ENCODE data around the gene LENG8.

The LENG8 gene

DNA sequence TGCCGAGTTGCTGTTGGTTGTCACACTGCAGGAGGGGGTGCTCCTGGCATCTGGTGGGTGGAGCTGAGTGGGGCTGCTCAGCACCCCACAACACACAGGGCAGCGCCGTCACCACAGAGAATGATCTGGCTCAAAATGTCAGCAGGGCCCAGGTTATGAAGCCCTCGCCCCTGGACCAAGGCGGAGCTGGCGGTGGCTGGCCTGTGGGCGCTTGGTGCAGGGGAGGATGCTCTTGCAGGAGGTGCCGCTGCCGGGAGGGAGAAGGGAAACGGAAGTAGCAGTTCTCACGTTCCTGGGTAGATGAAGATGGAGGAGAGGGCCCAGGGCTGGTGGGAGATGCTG, 14.2 kb upstream of the LENG8 start:
- Histone ChIP-seq H3K27ac (replicated peaks) (no peak overlapping the region), H3K4me3 (replicated peaks; ENCODE audit: insufficient read depth, low read length) (no peak overlapping the region), H3K27me3 (ENCODE audit: insufficient read depth, poor library complexity, severe bottlenecking) (peaks cover 13% of the 10 kb centered on the region)
- TF ChIP-seq POLR2AphosphoS5 (IDR thresholded peaks at IDR 0.05; ENCODE audit: low read depth) (no peak), CTCF (IDR thresholded peaks at IDR 0.05; ENCODE audit: insufficient read depth, low read length) (no peak), GABPA (IDR thresholded peaks at IDR 0.05; ENCODE audit: low read depth) (no peak), SPI1 (IDR thresholded peaks at IDR 0.05; ENCODE audit: borderline replicate concordance, low read depth) (no peak)
- TF ChIP-seq, protein P1, sequence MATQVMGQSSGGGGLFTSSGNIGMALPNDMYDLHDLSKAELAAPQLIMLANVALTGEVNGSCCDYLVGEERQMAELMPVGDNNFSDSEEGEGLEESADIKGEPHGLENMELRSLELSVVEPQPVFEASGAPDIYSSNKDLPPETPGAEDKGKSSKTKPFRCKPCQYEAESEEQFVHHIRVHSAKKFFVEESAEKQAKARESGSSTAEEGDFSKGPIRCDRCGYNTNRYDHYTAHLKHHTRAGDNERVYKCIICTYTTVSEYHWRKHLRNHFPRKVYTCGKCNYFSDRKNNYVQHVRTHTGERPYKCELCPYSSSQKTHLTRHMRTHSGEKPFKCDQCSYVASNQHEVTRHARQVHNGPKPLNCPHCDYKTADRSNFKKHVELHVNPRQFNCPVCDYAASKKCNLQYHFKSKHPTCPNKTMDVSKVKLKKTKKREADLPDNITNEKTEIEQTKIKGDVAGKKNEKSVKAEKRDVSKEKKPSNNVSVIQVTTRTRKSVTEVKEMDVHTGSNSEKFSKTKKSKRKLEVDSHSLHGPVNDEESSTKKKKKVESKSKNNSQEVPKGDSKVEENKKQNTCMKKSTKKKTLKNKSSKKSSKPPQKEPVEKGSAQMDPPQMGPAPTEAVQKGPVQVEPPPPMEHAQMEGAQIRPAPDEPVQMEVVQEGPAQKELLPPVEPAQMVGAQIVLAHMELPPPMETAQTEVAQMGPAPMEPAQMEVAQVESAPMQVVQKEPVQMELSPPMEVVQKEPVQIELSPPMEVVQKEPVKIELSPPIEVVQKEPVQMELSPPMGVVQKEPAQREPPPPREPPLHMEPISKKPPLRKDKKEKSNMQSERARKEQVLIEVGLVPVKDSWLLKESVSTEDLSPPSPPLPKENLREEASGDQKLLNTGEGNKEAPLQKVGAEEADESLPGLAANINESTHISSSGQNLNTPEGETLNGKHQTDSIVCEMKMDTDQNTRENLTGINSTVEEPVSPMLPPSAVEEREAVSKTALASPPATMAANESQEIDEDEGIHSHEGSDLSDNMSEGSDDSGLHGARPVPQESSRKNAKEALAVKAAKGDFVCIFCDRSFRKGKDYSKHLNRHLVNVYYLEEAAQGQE (IDR thresholded peaks at IDR 0.05; ENCODE audit: insufficient replicate concordance, low read depth), result no peak
- peak in 1 of 2 experiments; percentile 23 for DNase-seq (ENCODE audit: low read depth in 1 of 2, low spot score in 1 of 2)

DNA sequence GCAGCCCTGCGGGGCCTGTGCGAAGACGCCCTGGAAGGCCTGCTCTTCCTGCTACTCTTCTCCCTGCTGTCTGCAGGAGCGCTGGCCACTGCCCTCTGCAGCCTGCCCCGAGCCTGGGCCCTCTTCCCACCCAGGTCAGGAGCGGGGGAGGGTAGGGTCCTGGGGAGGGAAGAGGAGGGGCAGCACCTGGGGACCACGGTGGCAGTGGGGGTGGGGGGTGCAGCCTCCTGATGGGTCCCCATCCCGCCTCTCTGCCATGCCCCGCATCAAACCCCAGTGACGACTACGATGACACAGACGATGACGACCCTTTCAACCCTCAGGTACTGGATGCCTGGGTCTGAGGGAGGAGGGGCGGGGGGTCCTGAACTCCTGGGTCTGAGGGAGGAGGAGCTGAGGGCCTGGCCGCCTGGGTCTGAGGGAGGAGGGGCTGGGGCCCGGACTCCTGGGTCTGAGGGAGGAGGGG, 13.4 kb upstream of the LENG8 start:
- TF ChIP-seq SPI1 (IDR thresholded peaks at IDR 0.05; ENCODE audit: borderline replicate concordance, low read depth) (no peak), POLR2AphosphoS5 (IDR thresholded peaks at IDR 0.05; ENCODE audit: low read depth) (0 out of 2 replicates have a peak, but pooled peaks have one; percentile 2), CTCF (IDR thresholded peaks at IDR 0.05; ENCODE audit: insufficient read depth, low read length) (no peak), GABPA (IDR thresholded peaks at IDR 0.05; ENCODE audit: low read depth) (no peak)
- TF ChIP-seq, protein P1 (IDR thresholded peaks at IDR 0.05; ENCODE audit: insufficient replicate concordance, low read depth), result no peak
- Histone ChIP-seq H3K27me3 (ENCODE audit: insufficient read depth, poor library complexity, severe bottlenecking) (peaks cover 13% of the 10 kb centered on the region), H3K4me3 (replicated peaks; ENCODE audit: insufficient read depth, low read length) (no peak overlapping the region), H3K27ac (replicated peaks) (no peak overlapping the region)
- no peak for DNase-seq (ENCODE audit: low read depth in 1 of 2, low spot score in 1 of 2)

DNA sequence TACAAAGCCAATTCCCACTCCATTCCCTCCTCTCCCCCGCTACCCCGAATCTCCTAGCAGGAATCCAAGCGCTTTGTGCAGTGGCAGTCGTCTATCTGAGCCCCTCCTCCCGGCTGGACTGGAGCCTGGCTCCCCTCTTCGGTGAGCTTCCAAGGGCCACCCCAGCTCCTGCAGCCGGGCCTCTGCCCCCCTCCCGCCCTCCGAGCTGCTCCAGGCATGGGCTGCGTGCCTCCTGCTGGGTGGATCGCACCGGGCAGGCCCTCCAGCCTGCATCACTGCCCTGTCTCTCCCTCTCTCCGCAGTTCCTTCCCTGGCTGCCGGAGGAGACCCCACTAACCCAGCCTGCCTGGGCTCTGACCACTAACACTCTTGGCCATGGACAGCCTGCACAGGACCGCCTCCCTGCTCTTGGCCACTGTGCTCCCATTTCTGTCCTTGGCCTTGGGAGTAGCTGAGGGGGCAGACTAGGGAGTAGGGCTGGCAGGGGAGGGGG, 12.9 kb upstream of the LENG8 start:
- no peak overlapping the region for H3K27ac ChIP-seq (replicated peaks)
- no peak overlapping the region for H3K4me3 ChIP-seq (replicated peaks; ENCODE audit: insufficient read depth, low read length)
- no peak for DNase-seq (ENCODE audit: low read depth in 1 of 2, low spot score in 1 of 2)
- peaks cover 8% of the 10 kb centered on the region for H3K27me3 ChIP-seq (ENCODE audit: insufficient read depth, poor library complexity, severe bottlenecking)
- TF ChIP-seq CTCF (IDR thresholded peaks at IDR 0.05; ENCODE audit: insufficient read depth, low read length) (no peak), GABPA (IDR thresholded peaks at IDR 0.05; ENCODE audit: low read depth) (no peak), POLR2AphosphoS5 (IDR thresholded peaks at IDR 0.05; ENCODE audit: low read depth) (no peak; the same call in 1 of the 2 replicates)
- TF ChIP-seq, protein P1 (IDR thresholded peaks at IDR 0.05; ENCODE audit: insufficient replicate concordance, low read depth), result no peak

All from HL-60 (cell line).